Transverse colon (tissue), 4 donors: ENCODE measurements around the gene CALML4. TPM values are rescaled to one million over a fixed set of nuclear protein-coding genes. Genes with fewer than 3 reads are reported as not detected.
A peak's percentile ranks its signal among the peaks of the same experiment; 100 is the strongest.

Source experiments
- DNase-seq: peaks from one replicate; pipeline ENCODE4 v3.0.0-alpha.2; 2019
- H3K27ac ChIP-seq, 4 donors: fragments of 200-600 bp; sonication (generic); 2 replicates each; pipeline ENCODE4 v1.5.1; 2016 to 2018; ENCODE audit warnings: inconsistent platforms in 4 of 4
- H3K27me3 ChIP-seq: fragments of 200-600 bp; sonication (generic); 2 replicates; pipeline ENCODE4 v1.5.1; 2017; ENCODE audit warnings: inconsistent platforms
- H3K36me3 ChIP-seq, 4 donors: fragments of 200-600 bp; sonication (generic); 2 replicates each; pipeline ENCODE4 v1.5.1; 2017 to 2019; ENCODE audit warnings: inconsistent platforms in 4 of 4
- H3K4me1 ChIP-seq, 4 donors: fragments of 200-600 bp; sonication (generic); 2 replicates each; pipeline ENCODE4 v1.5.1; 2017 to 2020; ENCODE audit warnings: inconsistent platforms in 4 of 4
- H3K4me3 ChIP-seq, 4 donors: fragments of 200-600 bp; sonication (generic); 1 replicate in 1 of 4; 2 replicates in 3 of 4; pipeline versions ENCODE4 v1.5.1 to v1.6.1; 2017 to 2019; ENCODE audit warnings: inconsistent platforms in 4 of 4
- H3K9me3 ChIP-seq, 2 donors: fragments of 200-600 bp; sonication (generic); 2 replicates each; pipeline ENCODE4 v1.5.1; 2017 to 2019; ENCODE audit warnings: inconsistent platforms in 2 of 2
- EP300 ChIP-seq: sonication (generic); formaldehyde crosslinking; IDR thresholded peaks from one replicate; pipeline ENCODE4 v1.6.1; 2017; ENCODE audit warnings: antibody characterized with exemption, low read depth
- POLR2A ChIP-seq: fragments of 450-650 bp; IDR thresholded peaks from one replicate; pipeline ENCODE4 v1.6.1; 2016; ENCODE audit warnings: antibody characterized with exemption, mild to moderate bottlenecking, moderate library complexity
- POLR2AphosphoS5 ChIP-seq, 3 donors: sonication (generic); formaldehyde crosslinking; IDR thresholded peaks; one replicate each; pipeline ENCODE4 v1.6.1; 2016; ENCODE audit warnings: antibody characterized with exemption in 3 of 3
- WGBS, 2 donors: methylation state at CpG; one replicate each; pipeline ENCODE4 v1.1.5; 2018; ENCODE audit warnings: low coverage in 1 of 2; 5-methylcytosine and 5-hydroxymethylcytosine counted together
- in situ Hi-C, 4 donors: fragments of 200-750 bp; cut with MboI; loops; one replicate each; pipeline versions ENCODE4 v1.15.0 to v1.15.1; 2017; ENCODE audit warnings: low sequenced_read_pairs in 3 of 4, low pct_ligation_motif_present in 1 of 4, low pct_unique_long_range_greater_than_20kb in 1 of 4
- intact Hi-C: fragments of 100-400 bp; cut with DNase I; formaldehyde crosslinking; loops from one replicate; pipeline ENCODE4 v1.15.1; 2023; ENCODE audit warnings: low total_unique reads
- total RNA-seq, 4 donors: library from RNA; depleted of rRNA; stranded (reverse); fragments of >200 nt; gene quantifications; one replicate each; pipeline ENCODE4 v1.1.0, GENCODE V29; 2016
- TF ChIP-seq, protein P1 (sequence below), 5 experiments: fragments of 200-600 bp in 3 of 5; fragments of 450-650 bp in 2 of 5; sonication (generic) in 3 of 5; IDR thresholded peaks; 1 replicate in 2 of 5; 2 replicates in 3 of 5; pipeline ENCODE4 v1.5.1; 2016 to 2017; ENCODE audit warnings: antibody characterized with exemption in 5 of 5, inconsistent platforms in 3 of 5, mild to moderate bottlenecking in 2 of 5, moderate library complexity in 1 of 5

CALML4 gene
- total RNA-seq, 4 donors from 2014 or later: 56.3 to 153 (median 75.2) TPM

- in situ Hi-C loops (no loop called here), intact Hi-C loops (no loop called here)
- peaks cover 0 to 19% (median 5%) of the 10 kb centered on the region in 4 donors for H3K36me3 ChIP-seq
- H3K4me1 ChIP-seq: peaks cover 7 to 38% (median 30%) of the 10 kb centered on the region in 4 donors
- no peak for TF ChIP-seq EP300
- TF ChIP-seq POLR2AphosphoS5 (IDR thresholded peaks at IDR 0.05): no peak
- no peak for TF ChIP-seq POLR2A
- TF ChIP-seq, protein P1, sequence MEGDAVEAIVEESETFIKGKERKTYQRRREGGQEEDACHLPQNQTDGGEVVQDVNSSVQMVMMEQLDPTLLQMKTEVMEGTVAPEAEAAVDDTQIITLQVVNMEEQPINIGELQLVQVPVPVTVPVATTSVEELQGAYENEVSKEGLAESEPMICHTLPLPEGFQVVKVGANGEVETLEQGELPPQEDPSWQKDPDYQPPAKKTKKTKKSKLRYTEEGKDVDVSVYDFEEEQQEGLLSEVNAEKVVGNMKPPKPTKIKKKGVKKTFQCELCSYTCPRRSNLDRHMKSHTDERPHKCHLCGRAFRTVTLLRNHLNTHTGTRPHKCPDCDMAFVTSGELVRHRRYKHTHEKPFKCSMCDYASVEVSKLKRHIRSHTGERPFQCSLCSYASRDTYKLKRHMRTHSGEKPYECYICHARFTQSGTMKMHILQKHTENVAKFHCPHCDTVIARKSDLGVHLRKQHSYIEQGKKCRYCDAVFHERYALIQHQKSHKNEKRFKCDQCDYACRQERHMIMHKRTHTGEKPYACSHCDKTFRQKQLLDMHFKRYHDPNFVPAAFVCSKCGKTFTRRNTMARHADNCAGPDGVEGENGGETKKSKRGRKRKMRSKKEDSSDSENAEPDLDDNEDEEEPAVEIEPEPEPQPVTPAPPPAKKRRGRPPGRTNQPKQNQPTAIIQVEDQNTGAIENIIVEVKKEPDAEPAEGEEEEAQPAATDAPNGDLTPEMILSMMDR (IDR thresholded peaks at IDR 0.05): no peak
- peak overlapping the region; percentile 73 to 86 (median 82) for H3K27ac ChIP-seq
- no peak for DNase-seq
- no peaks in the 10 kb centered on the region for H3K27me3 ChIP-seq
- WGBS, 2 donors: 72 to 73% methylated on average over 4 to 5 of the region's 5 CpGs
- H3K9me3 ChIP-seq: no peaks in the 10 kb centered on the region
- H3K4me3 ChIP-seq: no peak overlapping the region
These were observed 18.3 kb downstream of the CALML4 start for GRCh38 chr15:68186671-68187397.

DNA sequence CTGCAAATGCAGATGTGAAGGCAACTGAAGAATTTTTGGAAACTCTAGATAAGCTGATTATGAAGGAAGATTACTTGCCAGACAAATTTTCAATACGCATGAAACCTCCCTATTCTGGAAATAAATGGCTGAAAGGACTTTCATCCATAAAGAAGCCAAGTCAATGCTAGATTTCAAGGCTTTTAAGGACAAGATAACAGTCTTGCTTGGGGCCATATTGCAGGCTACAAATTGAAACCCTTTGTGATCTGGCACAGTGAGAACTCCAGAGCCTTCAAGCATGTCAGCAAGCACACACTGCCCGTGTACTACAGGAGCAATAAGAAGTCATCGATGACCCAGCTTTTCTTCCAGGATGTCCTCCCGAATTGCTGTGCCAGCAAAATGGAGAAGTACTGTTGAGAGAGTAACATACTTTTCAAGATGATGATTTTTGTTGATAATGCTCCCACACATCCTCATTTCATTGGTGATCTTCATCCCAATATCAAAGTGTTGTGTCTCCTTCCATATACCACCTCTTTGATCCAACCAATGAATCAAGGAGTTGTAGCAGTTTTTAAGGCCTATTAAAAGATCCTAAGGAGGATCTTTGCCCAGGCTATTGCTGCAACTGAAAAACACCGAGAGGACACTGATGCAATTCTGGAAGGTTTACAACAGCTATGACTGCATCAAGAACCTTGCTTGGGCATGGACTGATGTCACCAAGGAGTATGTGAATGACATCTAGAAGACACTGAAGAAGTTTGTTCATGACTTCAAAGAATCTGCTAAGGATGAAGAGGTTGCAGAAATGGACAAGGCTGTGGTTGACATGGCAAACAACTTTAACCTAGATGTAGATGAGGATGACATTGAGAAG, 20.3 kb downstream of the CALML4 start:
- in situ Hi-C loops (no loop called here), intact Hi-C loops (no loop called here)
- TF ChIP-seq POLR2A (no peak), POLR2AphosphoS5 (IDR thresholded peaks at IDR 0.05) (no peak), EP300 (no peak)
- TF ChIP-seq, protein P1 (IDR thresholded peaks at IDR 0.05): no peak
- H3K4me1 ChIP-seq: peaks cover 7 to 36% (median 30%) of the 10 kb centered on the region in 4 donors
- no peak for DNase-seq
- no peak overlapping the region for H3K4me3 ChIP-seq
- WGBS, 2 donors: 95 to 97% methylated on average over 4 to 5 of the region's 5 CpGs
- H3K27ac ChIP-seq: no peak overlapping the region
- H3K9me3 ChIP-seq: no peaks in the 10 kb centered on the region
- H3K36me3 ChIP-seq: peaks cover 0 to 26% (median 9%) of the 10 kb centered on the region in 4 donors
- H3K27me3 ChIP-seq: no peaks in the 10 kb centered on the region

DNA sequence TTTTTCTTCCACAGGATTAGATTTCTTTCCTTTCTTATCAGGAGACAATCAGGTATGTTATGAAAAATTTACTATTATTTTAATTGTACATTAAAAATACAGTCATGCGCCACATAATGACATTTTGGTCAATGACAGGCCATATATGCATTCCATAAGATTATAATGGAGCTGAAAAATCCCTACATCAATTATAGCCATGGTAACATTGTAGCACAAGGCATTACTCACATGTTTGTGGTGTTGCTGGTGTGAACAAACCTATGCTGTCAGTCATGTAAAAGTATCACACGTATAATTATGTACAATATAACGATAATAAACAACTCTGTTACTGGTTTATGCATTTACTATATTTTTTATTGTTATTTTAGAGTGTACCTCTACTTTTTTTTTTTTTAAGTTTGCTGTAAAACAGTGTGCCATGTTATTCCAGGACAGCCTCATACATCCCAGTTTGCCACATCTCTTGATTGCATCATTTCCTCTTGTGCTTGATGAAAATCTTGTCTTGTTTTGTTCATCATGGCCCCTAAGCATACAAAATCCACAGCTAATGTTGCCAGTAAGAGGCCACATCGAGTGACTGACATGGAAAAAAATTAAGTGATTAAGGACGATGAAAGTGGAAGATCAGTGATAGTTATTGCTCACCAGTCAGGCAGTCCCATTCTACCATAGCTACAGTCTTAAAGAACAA, 21.4 kb downstream of the CALML4 start:
- no peak for DNase-seq
- no peak for TF ChIP-seq POLR2AphosphoS5 (IDR thresholded peaks at IDR 0.05)
- TF ChIP-seq EP300: no peak
- TF ChIP-seq, protein P1 (IDR thresholded peaks at IDR 0.05): no peak
- TF ChIP-seq POLR2A: no peak
- Histone ChIP-seq H3K36me3 (peaks cover 0 to 31% (median 9%) of the 10 kb centered on the region in 4 donors), H3K4me3 (no peak overlapping the region), H3K9me3 (no peaks in the 10 kb centered on the region), H3K27me3 (no peaks in the 10 kb centered on the region), H3K27ac (no peak overlapping the region), H3K4me1 (peaks cover 4 to 25% (median 23%) of the 10 kb centered on the region in 4 donors)
- WGBS, 2 donors: 92 to 95% methylated on average over 5 of the region's 5 CpGs
- intact Hi-C loops (no loop called here), in situ Hi-C loops (no loop called here)

- Histone ChIP-seq H3K9me3 (no peaks in the 10 kb centered on the region), H3K36me3 (peaks cover 0 to 42% (median 14%) of the 10 kb centered on the region in 4 donors), H3K4me3 (no peak overlapping the region), H3K4me1 (no peaks in the 10 kb centered on the region), H3K27me3 (no peaks in the 10 kb centered on the region), H3K27ac (peak overlapping the region; percentile 18 to 52 (median 34))
- intact Hi-C loops: no loop called here
- TF ChIP-seq POLR2AphosphoS5 (IDR thresholded peaks at IDR 0.05) (no peak), POLR2A (no peak), EP300 (no peak)
- TF ChIP-seq, protein P1 (IDR thresholded peaks at IDR 0.05): no peak
- in situ Hi-C loops: no loop called here
- DNase-seq: no peak
These were observed 27.4 kb downstream of the CALML4 start for GRCh38 chr15:68177742-68178141.
